ENCODE results near the gene NOS1AP.

The NOS1AP gene

DNA sequence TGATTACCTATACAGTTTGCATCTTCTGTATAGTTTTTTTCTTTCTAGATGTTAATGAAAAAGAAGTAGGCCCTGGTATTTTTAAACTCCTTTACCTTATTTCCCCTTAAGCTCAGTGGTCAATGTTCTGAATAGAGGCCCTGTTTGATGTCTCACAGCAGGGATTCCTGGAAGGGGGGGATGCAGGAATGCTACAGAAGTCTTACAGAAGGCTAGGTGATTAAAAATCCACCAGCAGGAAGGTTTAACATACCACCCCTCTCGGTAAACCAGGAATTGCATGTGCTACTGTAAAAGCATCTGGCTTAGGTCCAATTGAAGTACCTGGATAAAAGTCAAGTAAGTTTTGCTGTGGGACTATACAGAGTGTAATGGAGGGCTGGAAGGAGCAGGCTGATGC, 78.3 kb downstream of the NOS1AP start:
- TF ChIP-seq, protein P1, sequence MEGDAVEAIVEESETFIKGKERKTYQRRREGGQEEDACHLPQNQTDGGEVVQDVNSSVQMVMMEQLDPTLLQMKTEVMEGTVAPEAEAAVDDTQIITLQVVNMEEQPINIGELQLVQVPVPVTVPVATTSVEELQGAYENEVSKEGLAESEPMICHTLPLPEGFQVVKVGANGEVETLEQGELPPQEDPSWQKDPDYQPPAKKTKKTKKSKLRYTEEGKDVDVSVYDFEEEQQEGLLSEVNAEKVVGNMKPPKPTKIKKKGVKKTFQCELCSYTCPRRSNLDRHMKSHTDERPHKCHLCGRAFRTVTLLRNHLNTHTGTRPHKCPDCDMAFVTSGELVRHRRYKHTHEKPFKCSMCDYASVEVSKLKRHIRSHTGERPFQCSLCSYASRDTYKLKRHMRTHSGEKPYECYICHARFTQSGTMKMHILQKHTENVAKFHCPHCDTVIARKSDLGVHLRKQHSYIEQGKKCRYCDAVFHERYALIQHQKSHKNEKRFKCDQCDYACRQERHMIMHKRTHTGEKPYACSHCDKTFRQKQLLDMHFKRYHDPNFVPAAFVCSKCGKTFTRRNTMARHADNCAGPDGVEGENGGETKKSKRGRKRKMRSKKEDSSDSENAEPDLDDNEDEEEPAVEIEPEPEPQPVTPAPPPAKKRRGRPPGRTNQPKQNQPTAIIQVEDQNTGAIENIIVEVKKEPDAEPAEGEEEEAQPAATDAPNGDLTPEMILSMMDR (IDR thresholded peaks at IDR 0.05; ENCODE audit: low read depth, low read length, missing control alignments) = no peak
- no peaks in the 10 kb centered on the region for H3K27me3 ChIP-seq (replicated peaks)
- no peak overlapping the region for H3K4me3 ChIP-seq (ENCODE audit: low read depth, low read length)
- H3K27ac ChIP-seq = no peak overlapping the region
- no peaks in the 10 kb centered on the region for H3K36me3 ChIP-seq (replicated peaks)
- DNase-seq = no peak
- in situ Hi-C loops (cut with HindIII; ENCODE audit: low pct_ligation_motif_present, low sequenced_read_pairs) = no loop called here

DNA sequence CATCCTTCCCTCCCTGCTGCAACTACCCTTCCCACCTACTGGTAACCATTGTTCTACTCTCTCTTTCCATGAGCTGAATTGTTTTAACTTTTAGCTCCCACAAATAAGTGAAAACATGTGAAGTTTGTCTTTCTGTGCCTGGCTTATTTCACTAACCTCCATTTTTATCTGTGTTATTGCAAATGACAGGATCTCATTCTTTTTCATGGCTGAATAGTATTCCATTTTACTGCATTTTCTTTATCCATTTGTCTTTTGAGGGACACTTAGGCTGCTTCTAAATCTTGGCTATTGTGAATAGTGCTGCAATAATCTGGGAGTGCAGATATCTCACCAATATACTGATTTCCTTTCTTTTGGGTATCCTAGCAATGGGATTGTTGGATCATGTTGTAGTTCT, 80.6 kb downstream of the NOS1AP start:
- DNase-seq = no peak
- Histone ChIP-seq H3K27ac (no peak overlapping the region), H3K27me3 (replicated peaks) (no peaks in the 10 kb centered on the region), H3K4me3 (ENCODE audit: low read depth, low read length) (no peak overlapping the region), H3K36me3 (replicated peaks) (no peaks in the 10 kb centered on the region)
- TF ChIP-seq, protein P1 (IDR thresholded peaks at IDR 0.05; ENCODE audit: low read depth, low read length, missing control alignments) = no peak
- in situ Hi-C loops (cut with HindIII; ENCODE audit: low pct_ligation_motif_present, low sequenced_read_pairs) = no loop called here

DNA sequence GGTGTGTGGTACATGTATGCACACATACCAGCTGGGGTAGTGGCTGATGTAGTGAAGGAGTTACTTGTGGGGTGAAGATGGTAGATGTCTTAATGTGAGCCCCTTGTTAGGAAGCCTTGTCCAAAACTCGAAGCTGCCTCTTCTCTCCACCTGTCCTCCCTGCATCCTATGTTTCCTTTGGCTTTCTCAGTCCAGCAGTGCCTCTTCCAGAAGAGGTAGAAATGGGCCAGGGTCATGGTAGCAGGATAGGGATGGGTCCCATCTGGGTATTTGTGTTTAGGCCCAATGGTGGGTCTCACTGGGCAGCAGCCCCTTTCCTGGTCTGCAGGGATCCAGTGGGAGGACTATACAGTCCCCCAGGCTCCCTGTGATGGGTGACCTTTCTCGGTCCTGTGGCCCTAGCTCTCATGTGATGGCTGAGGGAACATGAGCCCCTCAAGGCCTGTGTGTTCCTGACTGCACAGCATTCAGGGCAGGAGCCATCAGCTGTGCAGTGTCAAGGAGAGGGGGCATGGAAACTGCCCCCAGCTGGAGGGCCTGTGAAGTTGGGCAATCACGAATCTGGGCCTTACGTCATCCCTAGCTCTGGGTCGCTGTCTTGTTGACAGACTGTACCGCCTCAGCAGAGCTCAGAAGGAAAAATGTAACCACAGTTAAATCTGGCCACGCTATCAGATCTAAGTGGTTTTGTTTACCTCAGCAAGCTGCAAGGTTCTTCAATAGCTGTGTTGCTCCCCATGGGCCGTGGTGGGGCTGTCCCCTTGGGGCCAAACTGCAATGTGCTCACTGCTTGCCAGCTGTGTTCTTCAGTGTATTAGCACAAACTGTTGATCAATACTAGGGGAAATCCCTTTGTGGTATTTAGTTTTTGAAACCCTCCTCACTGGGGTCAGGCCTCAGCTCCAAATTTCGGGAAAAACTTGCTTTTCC, 82.7 kb downstream of the NOS1AP start:
- H3K36me3 ChIP-seq (replicated peaks) = no peaks in the 10 kb centered on the region
- in situ Hi-C loops (cut with HindIII; ENCODE audit: low pct_ligation_motif_present, low sequenced_read_pairs) = no loop called here
- TF ChIP-seq, protein P1 (IDR thresholded peaks at IDR 0.05; ENCODE audit: low read depth, low read length, missing control alignments) = no peak
- DNase-seq = peak; percentile 75
- H3K27ac ChIP-seq = no peak overlapping the region
- H3K27me3 ChIP-seq (replicated peaks) = no peaks in the 10 kb centered on the region
- H3K4me3 ChIP-seq (ENCODE audit: low read depth, low read length) = no peak overlapping the region

DNA sequence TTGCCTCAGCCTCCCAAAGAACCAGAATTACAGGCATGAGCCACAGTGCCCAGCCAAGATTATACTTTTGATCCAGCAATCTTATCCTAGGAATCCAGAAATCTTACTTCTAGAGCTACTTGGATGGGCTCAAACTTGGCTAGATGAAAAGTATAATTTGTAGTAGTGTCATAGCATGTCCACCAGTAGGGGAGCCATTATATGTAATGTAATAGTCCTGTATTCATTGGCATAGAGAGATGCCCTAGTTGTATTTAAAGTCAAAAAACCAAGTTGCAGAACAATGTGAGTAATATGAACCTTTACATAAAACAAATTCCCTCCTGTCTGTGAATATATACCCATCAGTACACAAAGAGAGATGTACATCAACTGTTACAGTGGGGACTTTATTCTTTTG, 83.9 kb downstream of the NOS1AP start:
- TF ChIP-seq, protein P1 (IDR thresholded peaks at IDR 0.05; ENCODE audit: low read depth, low read length, missing control alignments) = no peak
- DNase-seq = no peak
- in situ Hi-C loops (cut with HindIII; ENCODE audit: low pct_ligation_motif_present, low sequenced_read_pairs) = no loop called here

DNA sequence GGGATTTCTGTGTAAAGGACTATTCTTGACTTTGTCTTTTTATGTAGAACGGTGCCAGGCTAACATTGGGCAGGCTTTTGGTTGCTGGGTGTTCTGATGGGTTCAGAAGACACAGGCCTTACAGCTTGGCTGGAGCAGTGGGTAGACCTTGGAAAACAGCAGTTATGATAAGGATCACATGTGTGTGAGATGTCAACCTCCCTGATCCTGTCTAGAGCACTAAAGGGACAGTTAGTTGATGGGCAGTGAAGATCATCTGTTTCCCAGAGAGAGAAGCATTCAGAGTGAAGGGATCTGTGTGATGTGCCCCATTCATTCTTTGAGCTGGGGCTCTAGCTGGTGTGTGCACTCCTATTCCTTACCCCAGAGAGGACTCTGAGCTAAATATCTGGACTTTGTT, 88.0 kb downstream of the NOS1AP start:
- DNase-seq = no peak
- H3K27ac ChIP-seq = no peak overlapping the region
- H3K4me3 ChIP-seq (ENCODE audit: low read depth, low read length) = no peak overlapping the region
- TF ChIP-seq, protein P1 (IDR thresholded peaks at IDR 0.05; ENCODE audit: low read depth, low read length, missing control alignments) = no peak
- in situ Hi-C loops (cut with HindIII; ENCODE audit: low pct_ligation_motif_present, low sequenced_read_pairs) = no loop called here
- no peaks in the 10 kb centered on the region for H3K36me3 ChIP-seq (replicated peaks)
- no peaks in the 10 kb centered on the region for H3K27me3 ChIP-seq (replicated peaks)

More for the DNA sequence above, 83.9 kb downstream of the NOS1AP start:
- Histone ChIP-seq H3K36me3 (replicated peaks) (no peaks in the 10 kb centered on the region), H3K4me3 (ENCODE audit: low read depth, low read length) (no peak overlapping the region), H3K27ac (no peak overlapping the region), H3K27me3 (replicated peaks) (no peaks in the 10 kb centered on the region)
